ENCODE data around the gene HIF1AN. TPM values are rescaled to one million over a fixed set of nuclear protein-coding genes. Genes with fewer than 3 reads are reported as not detected.

HIF1AN gene
- 10 to 100 TPM; 11.5 to 17.7 TPM for total RNA-seq

DNA sequence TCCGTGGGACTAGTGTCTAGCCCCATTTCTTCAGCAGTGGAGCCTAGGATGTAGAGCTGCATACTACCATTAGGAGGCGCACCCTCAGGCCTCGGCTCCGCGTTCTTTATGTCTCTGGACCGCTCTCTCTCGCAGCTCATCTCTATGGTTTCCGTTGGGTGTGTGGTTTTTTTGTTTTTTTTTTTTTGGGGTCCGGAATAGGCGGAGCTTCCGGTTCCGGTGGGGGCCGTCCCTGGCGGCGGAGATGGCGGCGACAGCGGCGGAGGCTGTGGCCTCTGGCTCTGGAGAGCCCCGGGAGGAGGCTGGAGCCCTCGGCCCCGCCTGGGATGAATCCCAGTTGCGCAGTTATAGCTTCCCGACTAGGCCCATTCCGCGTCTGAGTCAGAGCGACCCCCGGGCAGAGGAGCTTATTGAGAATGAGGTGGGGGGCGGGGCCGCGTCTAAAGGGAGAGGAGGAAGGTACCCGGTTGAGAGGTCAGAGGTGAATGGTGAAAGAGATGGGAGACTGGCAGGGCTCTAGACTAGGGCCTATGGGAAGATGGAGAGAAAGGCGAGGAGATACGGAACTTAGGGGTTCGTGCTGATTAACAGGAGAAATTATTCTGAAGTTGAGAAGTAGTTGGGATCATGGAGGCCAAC lies at the start of gene HIF1AN:
Gene HIF1AN, plus strand, starts transcription at position 229 of the 639 bp plus-strand sequence. Its CDS starts 16 bp downstream, at position 245.
- TF ChIP-seq CTCF (IDR thresholded peaks at IDR 0.05): peak; percentile 87
- peaks cover 5% of the 10 kb centered on the region for H3K36me3 ChIP-seq
- peaks cover 16 to 23% of the 10 kb centered on the region in 2 donors for H3K4me1 ChIP-seq (ENCODE audit: control insufficient read depth in 1 of 2, low read depth in 2 of 2)
- H3K4me3 ChIP-seq: peak within 1 kb of the TSS; percentile 83
- no peaks in the 10 kb centered on the region for H3K9me3 ChIP-seq
- H3K27ac ChIP-seq: peak within 1 kb of the TSS; percentile 60 to 76
- DNase-seq (ENCODE audit: low spot score) (peak; percentile 77), ATAC-seq (ENCODE audit: insufficient number of reproducible peaks, low FRiP score, low read depth) (peak; percentile 94)
- no peaks in the 10 kb centered on the region for H3K27me3 ChIP-seq (replicated peaks; ENCODE audit: insufficient read depth)

DNA sequence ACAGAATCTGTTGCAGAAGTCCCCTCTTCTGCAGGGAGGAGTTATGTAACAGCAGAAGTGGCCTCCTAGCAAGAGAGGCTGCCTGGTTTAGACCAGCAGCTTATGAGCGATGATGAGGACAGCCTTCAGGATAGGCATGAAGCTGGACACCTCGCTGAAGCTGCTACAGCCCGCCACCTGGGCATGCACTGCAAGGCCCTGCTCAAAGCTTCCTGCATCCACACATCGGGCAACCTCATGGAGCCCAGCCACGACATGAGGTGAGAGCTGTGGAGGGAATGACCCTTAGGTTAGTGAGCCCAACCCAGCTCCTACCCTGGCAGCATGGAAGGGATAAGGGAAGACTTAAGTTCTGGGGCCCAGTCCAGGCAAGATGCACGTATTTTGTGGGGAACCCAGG lies 48.2 kb upstream of the HIF1AN start:
- ATAC-seq (ENCODE audit: insufficient number of reproducible peaks, low FRiP score, low read depth) (no peak), DNase-seq (ENCODE audit: low spot score) (no peak)
- Histone ChIP-seq H3K36me3 (peaks cover 30% of the 10 kb centered on the region), H3K4me3 (no peak overlapping the region), H3K27me3 (replicated peaks; ENCODE audit: insufficient read depth) (no peaks in the 10 kb centered on the region), H3K27ac (no peak overlapping the region), H3K4me1 (ENCODE audit: control insufficient read depth in 1 of 2, low read depth in 2 of 2) (peaks cover 0 to 5% of the 10 kb centered on the region in 2 donors), H3K9me3 (no peaks in the 10 kb centered on the region)
- TF ChIP-seq CTCF (IDR thresholded peaks at IDR 0.05): no peak

GRCh38 chr10:100489396-100489795 lies 46.3 kb upstream of the HIF1AN start:
- Histone ChIP-seq H3K27me3 (replicated peaks; ENCODE audit: insufficient read depth) (no peaks in the 10 kb centered on the region), H3K27ac (no peak overlapping the region), H3K9me3 (no peaks in the 10 kb centered on the region), H3K4me1 (ENCODE audit: control insufficient read depth in 1 of 2, low read depth in 2 of 2) (no peaks in the 10 kb centered on the region), H3K36me3 (peaks cover 30% of the 10 kb centered on the region), H3K4me3 (no peak overlapping the region)
- TF ChIP-seq CTCF (IDR thresholded peaks at IDR 0.05): no peak
- DNase-seq (ENCODE audit: low spot score) (no peak), ATAC-seq (ENCODE audit: insufficient number of reproducible peaks, low FRiP score, low read depth) (no peak)

DNA sequence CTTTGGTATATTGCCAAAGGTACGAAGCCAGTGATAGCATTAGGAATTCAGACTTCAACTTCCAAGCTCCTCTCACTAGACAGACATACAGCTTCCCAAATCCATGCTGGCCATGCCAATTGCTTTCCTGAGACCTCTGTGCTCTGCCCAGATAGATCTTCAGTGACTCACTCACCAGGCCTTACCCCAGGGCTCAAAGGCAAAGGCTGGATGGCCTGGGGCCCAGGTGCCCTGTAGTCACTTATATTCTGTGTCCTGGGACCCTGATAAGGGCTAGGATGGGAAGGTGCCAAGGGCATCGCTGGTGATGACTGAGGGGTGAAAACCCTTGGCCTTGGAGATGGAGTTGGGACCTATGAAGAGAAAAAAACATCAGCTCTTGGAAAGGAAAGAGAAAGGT lies 45.2 kb upstream of the HIF1AN start:
- no peak for ATAC-seq (ENCODE audit: insufficient number of reproducible peaks, low FRiP score, low read depth)
- Histone ChIP-seq H3K9me3 (no peaks in the 10 kb centered on the region), H3K4me1 (ENCODE audit: control insufficient read depth in 1 of 2, low read depth in 2 of 2) (no peaks in the 10 kb centered on the region), H3K27me3 (replicated peaks; ENCODE audit: insufficient read depth) (no peaks in the 10 kb centered on the region), H3K27ac (no peak overlapping the region), H3K36me3 (peaks cover 30% of the 10 kb centered on the region), H3K4me3 (no peak overlapping the region)
- no peak for DNase-seq (ENCODE audit: low spot score)
- no peak for TF ChIP-seq CTCF (IDR thresholded peaks at IDR 0.05)

DNA sequence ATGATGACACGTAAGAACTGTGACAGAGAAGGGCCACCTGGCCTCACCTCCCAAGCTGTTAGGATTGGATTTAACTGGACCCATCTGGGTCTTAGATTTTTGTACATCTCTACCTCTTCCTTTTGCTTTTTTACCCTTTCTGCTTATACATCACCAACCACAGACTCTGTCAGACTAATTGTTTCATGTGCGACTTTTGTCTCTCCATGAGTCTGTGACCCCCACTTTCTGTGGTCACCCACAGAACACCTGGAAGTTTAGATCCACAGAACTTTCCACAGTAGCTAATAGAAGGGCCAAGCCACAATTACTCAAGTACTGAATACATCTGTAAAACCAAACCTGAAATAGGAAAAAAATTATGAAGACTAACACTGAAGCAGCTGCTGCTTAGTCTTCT lies 39.2 kb upstream of the HIF1AN start:
- no peak for TF ChIP-seq CTCF (IDR thresholded peaks at IDR 0.05)
- DNase-seq (ENCODE audit: low spot score) (no peak), ATAC-seq (ENCODE audit: insufficient number of reproducible peaks, low FRiP score, low read depth) (no peak)
- H3K4me3 ChIP-seq: no peak overlapping the region
- H3K36me3 ChIP-seq: peaks cover 9% of the 10 kb centered on the region
- H3K27ac ChIP-seq: no peak overlapping the region
- H3K27me3 ChIP-seq (replicated peaks; ENCODE audit: insufficient read depth): no peaks in the 10 kb centered on the region
- no peaks in the 10 kb centered on the region for H3K4me1 ChIP-seq (ENCODE audit: control insufficient read depth in 1 of 2, low read depth in 2 of 2)
- H3K9me3 ChIP-seq: no peaks in the 10 kb centered on the region
